Keratinocyte (primary cell): ENCODE results near the gene CEP95. TPM values are rescaled to one million over a fixed set of nuclear protein-coding genes. Genes with fewer than 3 reads are reported as not detected.

Source experiments
- DNase-seq: peaks from one replicate; pipeline ENCODE4 v3.0.0-alpha.2; 2011; ENCODE audit warnings: low read depth, missing footprints, low spot score
- FAIRE-seq: peaks from 2 replicates; lab custom pipeline; 2011; peaks lifted over from hg19 to GRCh38; lab: Jason Lieb, UNC
- H2AFZ ChIP-seq: 2 replicates; pipeline ENCODE4 v1.6.0; 2012; ENCODE audit warnings: low read length, control low read depth, inconsistent platforms; ENCODE audit not compliant: control insufficient read depth
- H3K27ac ChIP-seq: 2 replicates; pipeline ENCODE4 v1.5.1; 2011; ENCODE audit warnings: low read length; ENCODE audit not compliant: control insufficient read depth, insufficient read depth
- H3K27me3 ChIP-seq: 3 replicates; pipeline ENCODE4 v1.6.0; 2011; ENCODE audit warnings: low read length; ENCODE audit not compliant: control insufficient read depth, insufficient read depth; ENCODE audit errors: extremely low read depth
- H3K36me3 ChIP-seq, 2 experiments: 2 replicates in 1 of 2; 3 replicates in 1 of 2; pipeline ENCODE4 v1.5.1; 2011; ENCODE audit warnings: low read length in 2 of 2, mild to moderate bottlenecking in 1 of 2; ENCODE audit not compliant: control insufficient read depth in 2 of 2, insufficient read depth in 2 of 2; ENCODE audit errors: extremely low read depth in 1 of 2
- H3K4me1 ChIP-seq: 3 replicates; pipeline ENCODE4 v1.5.1; 2011; ENCODE audit warnings: low read length; ENCODE audit not compliant: control insufficient read depth, insufficient read depth; ENCODE audit errors: extremely low read depth
- H3K4me2 ChIP-seq: 3 replicates; pipeline ENCODE4 v1.6.0; 2011; ENCODE audit warnings: low read depth, low read length; ENCODE audit not compliant: control insufficient read depth, insufficient read depth; ENCODE audit errors: extremely low read depth
- H3K4me3 ChIP-seq, 3 experiments: fragments of 200-600 bp in 1 of 3; sonication (generic) in 1 of 3; 2 replicates in 2 of 3; 3 replicates in 1 of 3; pipeline ENCODE4 v1.5.1; 2011 to 2016; ENCODE audit warnings: low read length in 3 of 3, mild to moderate bottlenecking in 3 of 3, control low read depth in 2 of 3, inconsistent platforms in 1 of 3, low read depth in 1 of 3, mixed read lengths in 1 of 3, mixed run types in 1 of 3, moderate library complexity in 1 of 3; ENCODE audit not compliant: control insufficient read depth in 2 of 3, insufficient read depth in 2 of 3; ENCODE audit errors: extremely low read depth in 1 of 3
- H3K79me2 ChIP-seq: 2 replicates; pipeline ENCODE4 v1.6.0; 2012; ENCODE audit warnings: low read length; ENCODE audit not compliant: control insufficient read depth, insufficient read depth
- H3K9ac ChIP-seq: 3 replicates; pipeline ENCODE4 v1.6.0; 2011; ENCODE audit warnings: low read length; ENCODE audit not compliant: control insufficient read depth, insufficient read depth; ENCODE audit errors: extremely low read depth
- H3K9me1 ChIP-seq: 3 replicates; pipeline ENCODE4 v1.6.0; 2011; ENCODE audit warnings: low read length; ENCODE audit not compliant: control insufficient read depth, insufficient read depth; ENCODE audit errors: extremely low read depth
- H3K9me3 ChIP-seq: 2 replicates; pipeline ENCODE4 v1.5.1; 2012; ENCODE audit warnings: low read depth, low read length; ENCODE audit not compliant: control insufficient read depth
- H4K20me1 ChIP-seq: 3 replicates; pipeline ENCODE4 v1.6.0; 2011; ENCODE audit warnings: low read length; ENCODE audit not compliant: control insufficient read depth, insufficient read depth; ENCODE audit errors: extremely low read depth
- CTCF ChIP-seq, 3 experiments: IDR thresholded peaks in 1 of 3; conservative IDR thresholded peaks in 1 of 3; optimal IDR thresholded peaks in 1 of 3; 2 replicates in 2 of 3; 3 replicates in 1 of 3; pipeline versions ENCODE3 to v1.5.1; 2011; ENCODE audit warnings: low read length in 3 of 3, mild to moderate bottlenecking in 3 of 3, moderate library complexity in 2 of 3, control low read depth in 1 of 3, inconsistent platforms in 1 of 3; ENCODE audit not compliant: insufficient read depth in 2 of 3; ENCODE audit errors: extremely low read depth in 1 of 3
- EZH2 ChIP-seq: IDR thresholded peaks from one replicate; pipeline ENCODE4 v1.6.1; 2012; ENCODE audit warnings: inconsistent platforms, mild to moderate bottlenecking, low read length, moderate library complexity
- dilution Hi-C: fragments of 300-500 bp; cut with MboI; formaldehyde crosslinking; loops from one replicate; pipeline ENCODE4 v1.7.0; 2020; ENCODE audit warnings: low sequenced_read_pairs; ENCODE audit not compliant: extremely low pct_ligation_motif_present
- polyA plus RNA-seq, 5 experiments: library from polyadenylated mRNA; depleted of rRNA in 3 of 5; stranded (reverse) in 3 of 5; stranded (forward) in 1 of 5; unstranded in 1 of 5; fragments of >200 nt; gene quantifications; 1 replicate in 1 of 5; 2 replicates in 3 of 5; 3 replicates in 1 of 5; pipeline versions ENCODE4 v1.2.1 to v1.2.3, GENCODE V29; 2011 to 2012; ENCODE audit warnings: missing spikeins in 2 of 5, low read depth in 1 of 5, low replicate concordance in 1 of 5

The CEP95 gene
- polyA plus RNA-seq, 1 donor (not counting 4 experiments of a cell fraction or from before 2014, with no cell fraction given): 31.6 TPM

- Histone ChIP-seq H3K27ac (no peak overlapping the region), H4K20me1 (peaks cover 11% of the 10 kb centered on the region), H2AFZ (no peak overlapping the region), H3K79me2 (peaks cover 2% of the 10 kb centered on the region), H3K4me1 (no peaks in the 10 kb centered on the region), H3K4me3 (no peak overlapping the region), H3K9me1 (no peaks in the 10 kb centered on the region), H3K36me3 (peaks cover 39 to 60% of the 10 kb centered on the region in 2 experiments), H3K4me2 (no peak overlapping the region), H3K9ac (no peak overlapping the region), H3K9me3 (no peaks in the 10 kb centered on the region), H3K27me3 (no peaks in the 10 kb centered on the region)
- dilution Hi-C loops: no loop called here
- no peak for FAIRE-seq
- TF ChIP-seq CTCF (optimal IDR thresholded peaks at IDR 0.05 in 1 of 3, IDR thresholded peaks at IDR 0.05 in 1 of 3, conservative IDR thresholded peaks at IDR 0.05 in 1 of 3; ENCODE audit: extremely low read depth in 1 of 3, insufficient read depth in 2 of 3, low read length in 3 of 3) (no peak), EZH2 (no peak)
- no peak for DNase-seq
Measured at GRCh38 chr17:64544742-64545141, 38.0 kb downstream of the CEP95 start.

GRCh38 chr17:64546716-64547115 is 39.9 kb downstream of the CEP95 start:
- H3K9me1 ChIP-seq: no peaks in the 10 kb centered on the region
- no peaks in the 10 kb centered on the region for H3K27me3 ChIP-seq
- peaks cover 2% of the 10 kb centered on the region for H3K79me2 ChIP-seq
- no peak overlapping the region for H3K4me3 ChIP-seq
- peaks cover 7% of the 10 kb centered on the region for H4K20me1 ChIP-seq
- H2AFZ ChIP-seq: no peak overlapping the region
- no peak for DNase-seq
- dilution Hi-C loops: no loop called here
- peaks cover 37 to 53% of the 10 kb centered on the region in 2 experiments for H3K36me3 ChIP-seq
- FAIRE-seq: no peak
- no peak overlapping the region for H3K9ac ChIP-seq
- H3K4me1 ChIP-seq: no peaks in the 10 kb centered on the region
- no peak for TF ChIP-seq CTCF (optimal IDR thresholded peaks at IDR 0.05 in 1 of 3, IDR thresholded peaks at IDR 0.05 in 1 of 3, conservative IDR thresholded peaks at IDR 0.05 in 1 of 3; ENCODE audit: extremely low read depth in 1 of 3, insufficient read depth in 2 of 3, low read length in 3 of 3)
- no peak for TF ChIP-seq EZH2
- no peaks in the 10 kb centered on the region for H3K9me3 ChIP-seq
- no peak overlapping the region for H3K4me2 ChIP-seq
- no peak overlapping the region for H3K27ac ChIP-seq
